Activated CD4-positive, alpha-beta T cell treated with anti-CD3 and anti-CD28 coated beads, Interleukin-2, amount 50 U/mL, for 16 hours (primary cell): Measurements from ENCODE around the gene RUNX3.

Source experiments
- DNase-seq: peaks from one replicate; pipeline ENCODE4 v3.0.0-alpha.2; 2020

RUNX3 gene

GRCh38 chr1:24859063-24860010 lies 70.7 kb downstream of the RUNX3 start:
- no peak for DNase-seq

- no peak for DNase-seq
Observed at GRCh38 chr1:24858277-24858676, 71.8 kb downstream of the RUNX3 start.

GRCh38 chr1:24857507-24858133 lies 72.5 kb downstream of the RUNX3 start:
- no peak for DNase-seq

- no peak for DNase-seq
Observed at GRCh38 chr1:24856787-24857506, 73.1 kb downstream of the RUNX3 start.

GRCh38 chr1:24855474-24855873 lies 74.6 kb downstream of the RUNX3 start:
- DNase-seq, result no peak

- no peak for DNase-seq
Observed at GRCh38 chr1:24853649-24854048, 76.4 kb downstream of the RUNX3 start.

GRCh38 chr1:24850328-24850920 lies 79.7 kb downstream of the RUNX3 start:
- no peak for DNase-seq

GRCh38 chr1:24849672-24850295 lies 80.3 kb downstream of the RUNX3 start:
- DNase-seq, result no peak
